ENCODE measurements around the gene C1orf198. TPM values are rescaled to one million over a fixed set of nuclear protein-coding genes. Genes with fewer than 3 reads are reported as not detected.

Gene C1orf198
- total and polyA plus RNA-seq, 2 experiments from 2014 or later = 54.7 to 67.6 TPM

DNA sequence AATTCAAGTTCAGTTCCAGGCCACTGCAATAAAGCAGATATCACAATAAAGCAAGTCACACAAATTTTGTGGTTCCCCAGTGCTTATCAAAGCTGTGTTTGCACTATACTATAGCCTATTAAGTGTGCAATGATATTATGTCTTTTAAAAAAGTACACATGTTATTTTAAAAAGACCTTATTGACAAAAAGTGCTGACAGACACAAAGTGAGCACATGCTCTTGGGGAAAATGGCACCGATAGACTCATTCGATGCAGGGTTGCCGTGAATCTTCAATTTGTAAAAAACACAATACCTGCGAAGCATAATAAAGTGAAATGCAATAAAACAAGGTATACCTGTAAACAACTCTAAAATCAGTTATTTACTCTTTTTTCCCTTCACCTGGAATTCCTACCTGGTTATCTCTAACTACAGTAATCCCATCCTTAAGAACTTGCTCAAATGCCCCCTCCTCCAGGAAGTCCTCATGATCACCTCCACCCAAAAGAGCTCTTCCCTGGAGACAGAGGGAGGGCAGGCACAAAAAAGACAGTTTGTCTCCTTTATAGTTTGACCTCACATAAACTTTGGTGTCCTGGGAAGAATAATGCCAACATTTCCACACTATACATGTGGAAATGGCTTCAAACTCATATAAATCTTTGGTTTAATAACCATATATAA is 9.7 kb upstream of the C1orf198 start:
- no peak overlapping the region for H3K27ac ChIP-seq

DNA sequence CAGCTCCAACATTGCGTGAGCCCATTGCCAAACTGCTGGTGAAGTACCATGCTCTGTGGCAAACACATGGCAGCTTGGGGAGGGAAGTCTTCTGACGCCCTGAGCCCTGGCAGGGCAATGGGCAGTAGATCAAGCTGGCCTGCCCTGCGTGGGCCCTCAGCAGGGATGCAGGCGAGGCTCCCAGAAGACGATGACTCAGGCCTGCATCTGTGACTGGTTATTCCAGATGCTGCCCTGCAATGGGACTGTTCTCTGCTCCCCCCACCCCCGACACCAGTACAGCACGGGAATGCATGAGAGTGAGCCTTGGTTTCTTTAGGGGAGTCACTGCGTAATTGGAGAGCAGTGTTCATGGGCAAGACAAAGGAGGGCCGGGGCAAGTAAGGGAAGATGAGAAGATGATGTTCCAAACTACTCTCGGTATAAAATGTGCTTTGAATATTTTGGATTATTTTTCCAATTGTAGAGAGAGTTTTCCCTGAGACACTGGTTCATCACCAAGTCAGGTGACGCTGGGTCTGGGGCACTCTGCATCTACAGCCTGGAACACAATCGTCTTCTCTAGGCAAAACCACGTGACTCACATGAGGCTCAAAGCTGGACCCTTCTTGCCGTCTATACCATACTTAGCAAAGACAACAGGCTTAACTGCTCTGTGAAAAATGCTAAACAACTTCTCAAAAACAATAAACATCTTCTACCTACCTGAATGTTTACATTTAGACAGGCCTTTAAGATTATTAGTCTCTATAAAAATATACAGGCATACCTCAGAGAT is 9.0 kb upstream of the C1orf198 start:
- H3K9me3 ChIP-seq (ENCODE audit: low read depth) = no peaks in the 10 kb centered on the region
- peak overlapping the region; percentile 5 for H3K27ac ChIP-seq
- H3K4me3 ChIP-seq = no peak overlapping the region
- TF ChIP-seq, protein P1, sequence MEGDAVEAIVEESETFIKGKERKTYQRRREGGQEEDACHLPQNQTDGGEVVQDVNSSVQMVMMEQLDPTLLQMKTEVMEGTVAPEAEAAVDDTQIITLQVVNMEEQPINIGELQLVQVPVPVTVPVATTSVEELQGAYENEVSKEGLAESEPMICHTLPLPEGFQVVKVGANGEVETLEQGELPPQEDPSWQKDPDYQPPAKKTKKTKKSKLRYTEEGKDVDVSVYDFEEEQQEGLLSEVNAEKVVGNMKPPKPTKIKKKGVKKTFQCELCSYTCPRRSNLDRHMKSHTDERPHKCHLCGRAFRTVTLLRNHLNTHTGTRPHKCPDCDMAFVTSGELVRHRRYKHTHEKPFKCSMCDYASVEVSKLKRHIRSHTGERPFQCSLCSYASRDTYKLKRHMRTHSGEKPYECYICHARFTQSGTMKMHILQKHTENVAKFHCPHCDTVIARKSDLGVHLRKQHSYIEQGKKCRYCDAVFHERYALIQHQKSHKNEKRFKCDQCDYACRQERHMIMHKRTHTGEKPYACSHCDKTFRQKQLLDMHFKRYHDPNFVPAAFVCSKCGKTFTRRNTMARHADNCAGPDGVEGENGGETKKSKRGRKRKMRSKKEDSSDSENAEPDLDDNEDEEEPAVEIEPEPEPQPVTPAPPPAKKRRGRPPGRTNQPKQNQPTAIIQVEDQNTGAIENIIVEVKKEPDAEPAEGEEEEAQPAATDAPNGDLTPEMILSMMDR (IDR thresholded peaks at IDR 0.05; ENCODE audit: low read depth, low read length) = no peak
- H3K4me1 ChIP-seq (ENCODE audit: low read depth) = no peaks in the 10 kb centered on the region
- peak in 1 of 2 donors; percentile 46 for DNase-seq (ENCODE audit: low read depth in 1 of 2, low spot score in 1 of 2)
- no peaks in the 10 kb centered on the region for H3K36me3 ChIP-seq
- no peaks in the 10 kb centered on the region for H3K27me3 ChIP-seq

More for the DNA sequence above, 9.7 kb upstream of the C1orf198 start:
- H3K36me3 ChIP-seq = no peaks in the 10 kb centered on the region
- TF ChIP-seq, protein P1 (IDR thresholded peaks at IDR 0.05; ENCODE audit: low read depth, low read length) = no peak
- no peak for DNase-seq (ENCODE audit: low read depth in 1 of 2, low spot score in 1 of 2)
- no peaks in the 10 kb centered on the region for H3K27me3 ChIP-seq
- H3K4me1 ChIP-seq (ENCODE audit: low read depth) = no peaks in the 10 kb centered on the region
- no peak overlapping the region for H3K4me3 ChIP-seq
- H3K9me3 ChIP-seq (ENCODE audit: low read depth) = no peaks in the 10 kb centered on the region

DNA sequence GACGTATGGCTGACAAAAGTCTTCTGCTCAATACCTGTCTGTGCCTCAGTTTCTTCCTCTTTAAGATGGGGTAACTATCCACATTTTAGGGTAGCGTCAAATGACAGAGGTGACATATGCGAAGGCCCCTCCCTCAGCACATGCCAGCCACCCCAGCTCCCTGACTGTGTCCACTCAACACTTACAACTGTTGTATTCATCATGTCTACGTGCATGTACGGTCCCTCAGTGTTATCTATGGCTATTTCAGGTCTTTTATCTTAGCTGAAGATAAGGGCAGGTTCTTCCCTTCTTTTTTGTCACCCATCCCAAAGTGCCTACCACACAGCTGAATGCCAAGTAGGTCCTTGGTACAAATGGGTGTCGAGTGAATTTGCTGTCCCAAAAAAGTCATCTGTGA is 8.3 kb upstream of the C1orf198 start:
- TF ChIP-seq, protein P1 (IDR thresholded peaks at IDR 0.05; ENCODE audit: low read depth, low read length) = no peak
- H3K4me1 ChIP-seq (ENCODE audit: low read depth) = no peaks in the 10 kb centered on the region

DNA sequence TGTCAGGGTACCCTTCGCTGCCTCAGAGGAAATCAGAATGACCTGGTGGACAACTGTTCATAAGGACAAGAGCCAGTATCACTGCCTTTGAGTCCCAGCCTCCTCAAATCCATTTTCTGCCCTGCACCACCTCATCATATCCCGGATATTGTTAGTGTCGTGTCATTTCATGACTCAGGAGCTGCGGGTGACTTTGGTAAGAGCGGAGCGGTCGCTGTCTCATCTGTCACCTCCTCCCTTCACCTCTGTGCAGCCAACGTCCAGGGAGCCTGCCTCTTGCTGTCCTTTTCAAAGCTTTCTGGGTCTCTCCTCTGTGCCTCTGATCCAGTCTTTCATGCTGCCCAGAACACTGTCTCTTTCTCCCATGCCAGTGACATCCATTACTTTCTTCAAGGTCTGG is 7.0 kb upstream of the C1orf198 start:
- no peaks in the 10 kb centered on the region for H3K36me3 ChIP-seq
- no peaks in the 10 kb centered on the region for H3K9me3 ChIP-seq (ENCODE audit: low read depth)
- H3K4me3 ChIP-seq = no peak overlapping the region
- TF ChIP-seq, protein P1 (IDR thresholded peaks at IDR 0.05; ENCODE audit: low read depth, low read length) = no peak
- no peak for DNase-seq (ENCODE audit: low read depth in 1 of 2, low spot score in 1 of 2)
- no peaks in the 10 kb centered on the region for H3K27me3 ChIP-seq
- no peak overlapping the region for H3K27ac ChIP-seq
- no peaks in the 10 kb centered on the region for H3K4me1 ChIP-seq (ENCODE audit: low read depth)

More for the DNA sequence above, 8.3 kb upstream of the C1orf198 start:
- Histone ChIP-seq H3K36me3 (no peaks in the 10 kb centered on the region), H3K4me3 (no peak overlapping the region), H3K27ac (peak overlapping the region; percentile 5), H3K9me3 (ENCODE audit: low read depth) (no peaks in the 10 kb centered on the region), H3K27me3 (no peaks in the 10 kb centered on the region)
- DNase-seq (ENCODE audit: low read depth in 1 of 2, low spot score in 1 of 2) = no peak

DNA sequence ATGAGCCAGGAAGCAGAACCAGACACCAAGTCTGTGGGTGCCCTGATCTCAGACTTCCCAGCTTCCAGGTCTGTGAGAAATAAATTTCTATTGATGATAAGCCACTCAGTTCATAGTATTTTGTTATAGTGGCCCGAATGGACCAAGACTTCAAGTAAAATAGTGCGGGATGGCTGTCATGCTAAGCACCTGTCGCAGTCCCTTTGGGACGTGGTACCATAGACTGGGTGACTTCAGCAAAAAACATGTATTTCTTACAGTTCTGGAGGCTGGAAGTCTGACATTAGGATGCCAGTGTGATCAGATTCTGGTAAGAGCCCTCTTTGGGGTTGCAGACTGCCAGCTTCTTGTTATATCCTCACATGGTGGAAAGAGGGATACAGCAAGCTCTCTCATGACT is 2.6 kb upstream of the C1orf198 start:
- H3K27ac ChIP-seq = no peak overlapping the region
- H3K27me3 ChIP-seq = no peaks in the 10 kb centered on the region
- no peaks in the 10 kb centered on the region for H3K36me3 ChIP-seq
- H3K4me3 ChIP-seq = no peak overlapping the region
- H3K4me1 ChIP-seq (ENCODE audit: low read depth) = peaks cover 23% of the 10 kb centered on the region
- TF ChIP-seq, protein P1 (IDR thresholded peaks at IDR 0.05; ENCODE audit: low read depth, low read length) = no peak
- H3K9me3 ChIP-seq (ENCODE audit: low read depth) = no peaks in the 10 kb centered on the region
- DNase-seq (ENCODE audit: low read depth in 1 of 2, low spot score in 1 of 2) = no peak
